HG02642 (cell line): ENCODE data around the gene ZFX.
"Not testable (repeated sequence)": the region's sequence is repeated elsewhere in the genome, so short reads cannot be mapped to it uniquely, and the experiment has no call there.

Experiments
- ATAC-seq: cut with Tn5 transposase; IDR thresholded peaks from one replicate; pipeline ENCODE4 v1.9.1; 2021; ENCODE audit warnings: mild to moderate bottlenecking; ENCODE audit not compliant: unreplicated experiment, poor library complexity

ZFX gene

GRCh38 chrX:24149351-24150050, at the start of gene ZFX:
TSS of gene ZFX (plus strand) at chrX:24149729. CDS start at chrX:24172743, 23,014 bp downstream.
- ATAC-seq, result peak; percentile 50

GRCh38 chrX:24100713-24101112, 48.8 kb upstream of the ZFX start:
- no peak for ATAC-seq

GRCh38 chrX:24110069-24110468, 39.5 kb upstream of the ZFX start:
- no peak for ATAC-seq

GRCh38 chrX:24113181-24113580, 36.3 kb upstream of the ZFX start:
- no peak for ATAC-seq

- no peak for ATAC-seq
Observed at GRCh38 chrX:24117258-24117657, 32.3 kb upstream of the ZFX start.

- ATAC-seq, result no peak
Observed at GRCh38 chrX:24124244-24124799, 25.2 kb upstream of the ZFX start.

GRCh38 chrX:24125028-24125612, 24.4 kb upstream of the ZFX start:
- no peak for ATAC-seq

- no peak for ATAC-seq
Observed at GRCh38 chrX:24131476-24131875, 18.1 kb upstream of the ZFX start.

- ATAC-seq, result no peak
Observed at GRCh38 chrX:24133312-24133711, 16.2 kb upstream of the ZFX start.

GRCh38 chrX:24135768-24136167, 13.8 kb upstream of the ZFX start:
- ATAC-seq, result not testable (repeated sequence)

- no peak for ATAC-seq
Observed at GRCh38 chrX:24137192-24137591, 12.3 kb upstream of the ZFX start.

GRCh38 chrX:24143982-24144381, 5.5 kb upstream of the ZFX start:
- not testable (repeated sequence) for ATAC-seq

- no peak for ATAC-seq
Observed at GRCh38 chrX:24144528-24144927, 5.0 kb upstream of the ZFX start.

GRCh38 chrX:24145303-24146186, 4.0 kb upstream of the ZFX start:
- no peak for ATAC-seq

- no peak for ATAC-seq
Observed at GRCh38 chrX:24146283-24146949, 3.1 kb upstream of the ZFX start.

- ATAC-seq, result no peak
Observed at GRCh38 chrX:24147165-24147564, 2.4 kb upstream of the ZFX start.

GRCh38 chrX:24148121-24148520, 1.4 kb upstream of the ZFX start:
- no peak for ATAC-seq

- ATAC-seq, result peak; percentile 6
Observed at GRCh38 chrX:24148535-24149350, 786 bp upstream of the ZFX start.

GRCh38 chrX:24150051-24150790, 692 bp downstream of the ZFX start:
- peak; percentile 81 for ATAC-seq
